PC-3 (cell line): ENCODE data around the gene RGS14.

Source experiments
- CTCF ChIP-seq: fragments of 300-600 bp; sonication (generic); conservative IDR thresholded peaks from 2 replicates; pipeline ENCODE4 v1.5.1; 2017; ENCODE audit warnings: antibody characterized with exemption, low read depth, mild to moderate bottlenecking, low read length
- EZH2 ChIP-seq: fragments of 300-600 bp; sonication (generic); IDR thresholded peaks from one replicate; pipeline ENCODE4 v1.6.1; 2017; ENCODE audit warnings: antibody characterized with exemption, mild to moderate bottlenecking, low read length; ENCODE audit not compliant: unreplicated experiment
- EZH2phosphoT487 ChIP-seq: fragments of 300-600 bp; sonication (generic); IDR thresholded peaks from 2 replicates; pipeline ENCODE4 v1.6.1; 2018; ENCODE audit warnings: mild to moderate bottlenecking, antibody characterized with exemption, low read length, borderline replicate concordance

GRCh38 chr5:177336112-177336511, 21.6 kb upstream of the RGS14 start:
- TF ChIP-seq CTCF: peak; percentile 84
- no peak for TF ChIP-seq EZH2
- no peak for TF ChIP-seq EZH2phosphoT487
